T-helper 1 cell (primary cell): ENCODE data around the gene TMEM79.

Experiments used
- DNase-seq, 5 donors: peaks; one replicate each; pipeline ENCODE4 v3.0.0-alpha.2; 2012 to 2020
- total RNA-seq, 4 donors: gene quantifications; one replicate each; lab custom pipeline; 2026; lab: John Stamatoyannopoulos, UW

The TMEM79 gene
- total RNA-seq: 1.8 to 7.3 (median 6.8) reads per million in 4 donors

- DNase-seq: no peak
Observed at GRCh38 chr1:156284112-156284511, at the start of gene TMEM79. TMEM79 (plus strand) TSS chr1:156284325; CDS start chr1:156285227, 902 bp downstream.

GRCh38 chr1:156236164-156236563 is 48.0 kb upstream of the TMEM79 start:
- DNase-seq: no peak

GRCh38 chr1:156238248-156238647 is 45.9 kb upstream of the TMEM79 start:
- DNase-seq: no peak

GRCh38 chr1:156241311-156241811 is 42.8 kb upstream of the TMEM79 start:
- no peak for DNase-seq

GRCh38 chr1:156241926-156242325 is 42.2 kb upstream of the TMEM79 start, which contains the start of gene BGLAP:
BGLAP (plus strand) TSS chr1:156242184; CDS start chr1:156242232, 48 bp downstream.
- DNase-seq: no peak

GRCh38 chr1:156242738-156243137 is 41.4 kb upstream of the TMEM79 start:
- no peak for DNase-seq

- no peak for DNase-seq
Observed at GRCh38 chr1:156244126-156244525, 40.0 kb upstream of the TMEM79 start.

- DNase-seq: no peak
Observed at GRCh38 chr1:156244712-156245111, 39.4 kb upstream of the TMEM79 start.

- peak in 3 of 5 donors; percentile 14 to 52 (median 24) for DNase-seq
Observed at GRCh38 chr1:156245451-156246232, 38.5 kb upstream of the TMEM79 start.

- DNase-seq: no peak
Observed at GRCh38 chr1:156246241-156246780, 37.8 kb upstream of the TMEM79 start.

GRCh38 chr1:156246781-156247459 is 37.2 kb upstream of the TMEM79 start:
- no peak for DNase-seq

- DNase-seq: no peak
Observed at GRCh38 chr1:156247460-156248322, 36.4 kb upstream of the TMEM79 start, which contains the start of gene PAQR6. PAQR6 (minus strand) TSS chr1:156248056; CDS start chr1:156246731, 1,325 bp downstream.

GRCh38 chr1:156248323-156248683 is 35.8 kb upstream of the TMEM79 start:
- no peak for DNase-seq

GRCh38 chr1:156249593-156249992 is 34.5 kb upstream of the TMEM79 start:
- no peak for DNase-seq

GRCh38 chr1:156251527-156251926 is 32.6 kb upstream of the TMEM79 start:
- DNase-seq: no peak

- no peak for DNase-seq
Observed at GRCh38 chr1:156253634-156254033, 30.5 kb upstream of the TMEM79 start.

- DNase-seq: no peak
Observed at GRCh38 chr1:156257711-156258110, 26.4 kb upstream of the TMEM79 start.

GRCh38 chr1:156258859-156259258 is 25.3 kb upstream of the TMEM79 start:
- DNase-seq: no peak

- no peak for DNase-seq
Observed at GRCh38 chr1:156259805-156260204, 24.3 kb upstream of the TMEM79 start.

GRCh38 chr1:156260896-156261295 is 23.2 kb upstream of the TMEM79 start:
- no peak for DNase-seq

GRCh38 chr1:156262461-156263287 is 21.5 kb upstream of the TMEM79 start:
- no peak for DNase-seq

- no peak for DNase-seq
Observed at GRCh38 chr1:156263288-156263655, 20.9 kb upstream of the TMEM79 start.
